GM23338 (cell line): ENCODE data around the gene ZNF532.

Source experiments
- CREB1 ChIP-seq: fragments of 250-450 bp; sonication (Bioruptor Pico); IDR thresholded peaks from 2 replicates; pipeline ENCODE4 v1.5.0; 2020; ENCODE audit warnings: low read depth, mild to moderate bottlenecking, moderate library complexity
- ETS1 ChIP-seq: IDR thresholded peaks from 2 replicates; pipeline ENCODE4 v1.6.1; 2016; ENCODE audit warnings: antibody characterized with exemption
- EZH2 ChIP-seq: fragments of 200-600 bp; sonication (generic); IDR thresholded peaks from one replicate; pipeline ENCODE4 v1.8.0; 2017; ENCODE audit warnings: antibody characterized with exemption, mild to moderate bottlenecking, low read depth; ENCODE audit not compliant: unreplicated experiment
- EZH2phosphoT487 ChIP-seq: fragments of 200-600 bp; sonication (generic); IDR thresholded peaks from one replicate; pipeline ENCODE4 v1.8.1; 2018; ENCODE audit warnings: antibody characterized with exemption; ENCODE audit not compliant: unreplicated experiment
- JUNB ChIP-seq: IDR thresholded peaks from one replicate; pipeline ENCODE4 v1.6.1; 2016; ENCODE audit warnings: antibody characterized with exemption; ENCODE audit not compliant: unreplicated experiment
- NANOG ChIP-seq: IDR thresholded peaks from 2 replicates; pipeline ENCODE4 v1.6.1; 2016; ENCODE audit warnings: antibody characterized with exemption, borderline replicate concordance
- POLR2AphosphoS5 ChIP-seq: IDR thresholded peaks from 2 replicates; pipeline ENCODE4 v1.6.1; 2016; ENCODE audit warnings: antibody characterized with exemption, low read depth
- ZNF114 ChIP-seq: fragments of 250-450 bp; sonication (Bioruptor Pico); IDR thresholded peaks from 2 replicates; pipeline ENCODE4 v1.5.0; 2020; ENCODE audit warnings: mild to moderate bottlenecking, moderate library complexity
- ZNF331 ChIP-seq: fragments of 250-450 bp; sonication (Bioruptor Pico); IDR thresholded peaks from 2 replicates; pipeline ENCODE4 v1.5.0; 2020; ENCODE audit warnings: low read depth, mild to moderate bottlenecking, moderate library complexity
- TF ChIP-seq, protein P1 (sequence below), 2 experiments: fragments of 200-600 bp in 1 of 2; sonication (generic) in 1 of 2; conservative IDR thresholded peaks; 2 replicates each; pipeline versions ENCODE4 v1.5.1 to v1.6.1; 2016 to 2017; ENCODE audit warnings: antibody characterized with exemption in 2 of 2, low read depth in 2 of 2, mild to moderate bottlenecking in 2 of 2, moderate library complexity in 1 of 2
- TF ChIP-seq, protein P2 (sequence below): IDR thresholded peaks from one replicate; pipeline ENCODE4 v1.6.1; 2018; ENCODE audit warnings: antibody characterized with exemption; ENCODE audit not compliant: unreplicated experiment

DNA sequence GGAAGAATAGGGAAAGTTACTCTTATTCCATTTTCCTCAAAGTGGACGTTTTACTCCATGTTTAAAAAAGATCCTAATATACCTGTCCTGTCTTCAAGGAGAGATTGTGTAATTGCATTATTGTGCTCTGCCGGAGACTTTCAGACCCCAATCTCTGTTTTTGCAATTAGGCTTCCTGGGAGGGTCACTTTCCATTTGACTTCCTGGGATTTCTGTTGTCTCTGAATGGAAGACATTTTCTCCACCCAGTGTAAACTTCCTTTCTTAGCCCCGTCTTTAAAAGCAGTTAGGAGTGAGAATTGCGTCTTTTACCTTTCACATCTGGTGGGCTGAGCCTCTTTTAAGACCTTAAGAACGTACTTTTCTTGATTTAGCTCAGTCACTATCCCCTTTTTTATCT, 63.0 kb downstream of the ZNF532 start:
- no peak for TF ChIP-seq EZH2
- TF ChIP-seq, protein P1, sequence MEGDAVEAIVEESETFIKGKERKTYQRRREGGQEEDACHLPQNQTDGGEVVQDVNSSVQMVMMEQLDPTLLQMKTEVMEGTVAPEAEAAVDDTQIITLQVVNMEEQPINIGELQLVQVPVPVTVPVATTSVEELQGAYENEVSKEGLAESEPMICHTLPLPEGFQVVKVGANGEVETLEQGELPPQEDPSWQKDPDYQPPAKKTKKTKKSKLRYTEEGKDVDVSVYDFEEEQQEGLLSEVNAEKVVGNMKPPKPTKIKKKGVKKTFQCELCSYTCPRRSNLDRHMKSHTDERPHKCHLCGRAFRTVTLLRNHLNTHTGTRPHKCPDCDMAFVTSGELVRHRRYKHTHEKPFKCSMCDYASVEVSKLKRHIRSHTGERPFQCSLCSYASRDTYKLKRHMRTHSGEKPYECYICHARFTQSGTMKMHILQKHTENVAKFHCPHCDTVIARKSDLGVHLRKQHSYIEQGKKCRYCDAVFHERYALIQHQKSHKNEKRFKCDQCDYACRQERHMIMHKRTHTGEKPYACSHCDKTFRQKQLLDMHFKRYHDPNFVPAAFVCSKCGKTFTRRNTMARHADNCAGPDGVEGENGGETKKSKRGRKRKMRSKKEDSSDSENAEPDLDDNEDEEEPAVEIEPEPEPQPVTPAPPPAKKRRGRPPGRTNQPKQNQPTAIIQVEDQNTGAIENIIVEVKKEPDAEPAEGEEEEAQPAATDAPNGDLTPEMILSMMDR (conservative IDR thresholded peaks at IDR 0.05; ENCODE audit: low read depth in 2 of 2) = no peak
- TF ChIP-seq ZNF114 (CRISPR knock-in tag) = no peak
- TF ChIP-seq POLR2AphosphoS5 = no peak
- TF ChIP-seq, protein P2, sequence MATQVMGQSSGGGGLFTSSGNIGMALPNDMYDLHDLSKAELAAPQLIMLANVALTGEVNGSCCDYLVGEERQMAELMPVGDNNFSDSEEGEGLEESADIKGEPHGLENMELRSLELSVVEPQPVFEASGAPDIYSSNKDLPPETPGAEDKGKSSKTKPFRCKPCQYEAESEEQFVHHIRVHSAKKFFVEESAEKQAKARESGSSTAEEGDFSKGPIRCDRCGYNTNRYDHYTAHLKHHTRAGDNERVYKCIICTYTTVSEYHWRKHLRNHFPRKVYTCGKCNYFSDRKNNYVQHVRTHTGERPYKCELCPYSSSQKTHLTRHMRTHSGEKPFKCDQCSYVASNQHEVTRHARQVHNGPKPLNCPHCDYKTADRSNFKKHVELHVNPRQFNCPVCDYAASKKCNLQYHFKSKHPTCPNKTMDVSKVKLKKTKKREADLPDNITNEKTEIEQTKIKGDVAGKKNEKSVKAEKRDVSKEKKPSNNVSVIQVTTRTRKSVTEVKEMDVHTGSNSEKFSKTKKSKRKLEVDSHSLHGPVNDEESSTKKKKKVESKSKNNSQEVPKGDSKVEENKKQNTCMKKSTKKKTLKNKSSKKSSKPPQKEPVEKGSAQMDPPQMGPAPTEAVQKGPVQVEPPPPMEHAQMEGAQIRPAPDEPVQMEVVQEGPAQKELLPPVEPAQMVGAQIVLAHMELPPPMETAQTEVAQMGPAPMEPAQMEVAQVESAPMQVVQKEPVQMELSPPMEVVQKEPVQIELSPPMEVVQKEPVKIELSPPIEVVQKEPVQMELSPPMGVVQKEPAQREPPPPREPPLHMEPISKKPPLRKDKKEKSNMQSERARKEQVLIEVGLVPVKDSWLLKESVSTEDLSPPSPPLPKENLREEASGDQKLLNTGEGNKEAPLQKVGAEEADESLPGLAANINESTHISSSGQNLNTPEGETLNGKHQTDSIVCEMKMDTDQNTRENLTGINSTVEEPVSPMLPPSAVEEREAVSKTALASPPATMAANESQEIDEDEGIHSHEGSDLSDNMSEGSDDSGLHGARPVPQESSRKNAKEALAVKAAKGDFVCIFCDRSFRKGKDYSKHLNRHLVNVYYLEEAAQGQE = no peak
- no peak for TF ChIP-seq EZH2phosphoT487
- no peak for TF ChIP-seq CREB1 (CRISPR knock-in tag)
- TF ChIP-seq JUNB = no peak
- peak; percentile 34; the same call in 1 of the 2 replicates for TF ChIP-seq ZNF331
- TF ChIP-seq ETS1 = no peak
- TF ChIP-seq NANOG = no peak
